Activated gamma-delta T cell treated with Interleukin-2 at 50 U/mL for 16 hours (primary cell): Measurements from ENCODE around the gene SLC31A2.
"Not testable (repeated sequence)": the region's sequence is repeated elsewhere in the genome, so short reads cannot be mapped to it uniquely, and the experiment has no call there.

Source experiments
- DNase-seq: peaks from one replicate; pipeline ENCODE4 v3.0.0-alpha.2; 2020

The SLC31A2 gene

GRCh38 chr9:113150670-113151611 is at the start of gene SLC31A2:
Gene SLC31A2 (plus strand): TSS chr9:113151007. CDS start chr9:113151075, 68 bp downstream.
- DNase-seq: peak; percentile 78

- DNase-seq: not testable (repeated sequence)
Measured at GRCh38 chr9:113105345-113105744, 45.5 kb upstream of the SLC31A2 start.

- DNase-seq: not testable (repeated sequence)
Measured at GRCh38 chr9:113111065-113111951, 39.5 kb upstream of the SLC31A2 start.

GRCh38 chr9:113112706-113113510 is 37.9 kb upstream of the SLC31A2 start:
- DNase-seq: not testable (repeated sequence)

GRCh38 chr9:113118829-113119228 is 32.0 kb upstream of the SLC31A2 start:
- not testable (repeated sequence) for DNase-seq

GRCh38 chr9:113125386-113126035 is 25.3 kb upstream of the SLC31A2 start:
- no peak for DNase-seq

GRCh38 chr9:113129466-113129865 is 21.3 kb upstream of the SLC31A2 start:
- DNase-seq: no peak

- DNase-seq: no peak
Measured at GRCh38 chr9:113129884-113130283, 20.9 kb upstream of the SLC31A2 start.

GRCh38 chr9:113131689-113132151 is 19.1 kb upstream of the SLC31A2 start:
- DNase-seq: no peak

GRCh38 chr9:113137196-113138168 is 13.3 kb upstream of the SLC31A2 start:
- no peak for DNase-seq

GRCh38 chr9:113138760-113139159 is 12.0 kb upstream of the SLC31A2 start:
- no peak for DNase-seq

GRCh38 chr9:113139225-113139829 is 11.5 kb upstream of the SLC31A2 start:
- no peak for DNase-seq

- DNase-seq: no peak
Measured at GRCh38 chr9:113139953-113140352, 10.9 kb upstream of the SLC31A2 start.

- not testable (repeated sequence) for DNase-seq
Measured at GRCh38 chr9:113140896-113141295, 9.9 kb upstream of the SLC31A2 start.

GRCh38 chr9:113143432-113144227 is 7.2 kb upstream of the SLC31A2 start:
- no peak for DNase-seq

- DNase-seq: no peak
Measured at GRCh38 chr9:113148372-113148705, 2.5 kb upstream of the SLC31A2 start.

GRCh38 chr9:113148781-113149510 is 1.9 kb upstream of the SLC31A2 start:
- DNase-seq: no peak

- not testable (repeated sequence) for DNase-seq
Measured at GRCh38 chr9:113149561-113149960, 1.2 kb upstream of the SLC31A2 start.
